GM21529 (cell line): Measurements from ENCODE around the gene HMG20B.
"Not testable (repeated sequence)": the region's sequence is repeated elsewhere in the genome, so short reads cannot be mapped to it uniquely, and the experiment has no call there.

ENCODE experiments used
- ATAC-seq: cut with Tn5 transposase; IDR thresholded peaks from one replicate; pipeline ENCODE4 v1.9.1; 2021; ENCODE audit not compliant: unreplicated experiment

Gene HMG20B

DNA sequence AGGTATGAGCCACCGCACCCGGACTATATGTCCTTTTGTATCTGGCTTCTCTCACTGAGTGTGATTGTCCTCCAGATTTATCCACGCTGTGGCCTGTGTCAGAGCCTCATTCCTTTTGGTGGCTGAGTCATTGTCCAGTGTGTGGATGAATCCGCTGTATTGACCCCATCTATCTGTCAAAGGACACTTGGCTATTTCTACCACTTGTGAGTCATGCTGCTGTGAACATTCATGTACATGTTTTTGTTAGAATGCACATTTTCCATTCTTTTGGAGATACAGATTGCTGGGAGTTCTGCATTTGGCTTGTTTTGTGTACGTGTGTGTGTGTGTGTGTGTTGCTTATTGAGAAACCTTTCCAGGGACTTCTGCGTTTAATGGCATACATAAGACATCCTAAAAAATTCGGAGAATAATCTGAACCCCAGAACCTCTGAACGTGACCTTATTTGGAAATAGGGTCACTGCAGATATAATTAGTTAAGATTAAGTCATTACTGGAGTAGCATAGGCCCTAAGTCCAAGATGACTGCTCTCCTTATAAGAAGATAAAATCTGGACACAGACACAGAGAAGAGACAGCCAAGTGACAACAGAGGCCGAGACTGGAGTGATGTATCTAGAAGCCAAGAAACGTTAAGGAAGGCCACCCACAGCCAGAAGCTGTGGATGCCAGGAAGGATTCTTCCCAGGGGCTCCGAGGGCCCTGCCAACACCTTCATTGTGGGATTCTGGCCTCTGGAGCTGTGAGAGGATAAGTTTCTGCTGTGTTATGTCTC is 7.6 kb downstream of the HMG20B start:
- ATAC-seq = no peak

DNA sequence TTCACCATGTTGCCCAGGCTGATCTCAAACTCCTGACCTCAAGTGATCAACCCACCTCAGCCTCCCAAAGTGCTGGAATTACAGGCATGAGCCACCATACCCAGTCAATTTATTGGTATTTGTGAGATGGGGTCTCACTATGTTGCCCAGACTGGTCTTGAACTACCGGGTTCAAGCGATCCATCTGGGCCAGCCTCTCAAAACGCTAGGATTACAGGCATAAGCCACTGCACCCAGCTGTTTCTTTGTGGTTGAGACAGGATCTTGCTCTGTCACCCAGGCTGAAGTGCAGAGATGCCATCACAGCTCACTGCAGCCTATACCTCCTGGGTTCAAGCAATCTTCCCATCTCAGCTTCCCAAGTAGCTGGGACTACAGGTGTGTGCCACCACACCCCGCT is 9.0 kb downstream of the HMG20B start:
- ATAC-seq = not testable (repeated sequence)

DNA sequence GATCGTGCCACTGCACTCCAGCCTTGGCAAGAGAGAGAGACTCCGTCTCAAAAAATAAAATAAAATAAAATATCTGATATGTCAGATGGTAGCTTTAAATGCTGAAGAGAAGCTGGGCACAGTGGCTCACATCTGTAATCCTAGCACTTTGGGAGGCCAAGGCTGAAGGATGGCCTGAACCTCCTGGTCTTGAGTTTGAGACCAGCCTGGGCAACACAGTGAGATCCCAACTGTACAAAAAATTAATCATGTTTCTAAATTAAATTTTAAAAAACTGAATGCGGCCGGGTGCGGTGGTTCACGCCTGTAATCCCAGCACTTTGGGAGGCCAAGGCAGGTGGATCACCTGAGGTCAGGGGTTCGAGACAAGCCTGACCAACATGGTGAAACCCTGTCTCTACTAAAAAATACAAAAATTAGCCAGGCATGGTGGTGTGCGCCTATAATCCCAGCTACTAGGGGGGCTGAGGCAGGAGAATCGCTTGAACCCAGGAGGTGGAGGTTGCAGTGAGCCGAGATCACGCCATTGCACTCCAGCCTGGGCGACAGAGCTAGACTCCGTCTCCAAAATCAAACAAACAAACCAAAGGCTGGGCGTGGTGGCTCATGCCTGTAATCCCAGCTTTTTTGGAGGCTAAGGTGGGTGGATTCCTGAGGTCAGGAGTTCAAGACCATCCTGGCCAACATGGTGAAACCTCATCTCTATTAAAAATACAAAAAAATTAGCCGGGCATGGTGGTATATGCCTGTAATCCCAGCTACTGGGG is 11.5 kb downstream of the HMG20B start:
- ATAC-seq = not testable (repeated sequence)

DNA sequence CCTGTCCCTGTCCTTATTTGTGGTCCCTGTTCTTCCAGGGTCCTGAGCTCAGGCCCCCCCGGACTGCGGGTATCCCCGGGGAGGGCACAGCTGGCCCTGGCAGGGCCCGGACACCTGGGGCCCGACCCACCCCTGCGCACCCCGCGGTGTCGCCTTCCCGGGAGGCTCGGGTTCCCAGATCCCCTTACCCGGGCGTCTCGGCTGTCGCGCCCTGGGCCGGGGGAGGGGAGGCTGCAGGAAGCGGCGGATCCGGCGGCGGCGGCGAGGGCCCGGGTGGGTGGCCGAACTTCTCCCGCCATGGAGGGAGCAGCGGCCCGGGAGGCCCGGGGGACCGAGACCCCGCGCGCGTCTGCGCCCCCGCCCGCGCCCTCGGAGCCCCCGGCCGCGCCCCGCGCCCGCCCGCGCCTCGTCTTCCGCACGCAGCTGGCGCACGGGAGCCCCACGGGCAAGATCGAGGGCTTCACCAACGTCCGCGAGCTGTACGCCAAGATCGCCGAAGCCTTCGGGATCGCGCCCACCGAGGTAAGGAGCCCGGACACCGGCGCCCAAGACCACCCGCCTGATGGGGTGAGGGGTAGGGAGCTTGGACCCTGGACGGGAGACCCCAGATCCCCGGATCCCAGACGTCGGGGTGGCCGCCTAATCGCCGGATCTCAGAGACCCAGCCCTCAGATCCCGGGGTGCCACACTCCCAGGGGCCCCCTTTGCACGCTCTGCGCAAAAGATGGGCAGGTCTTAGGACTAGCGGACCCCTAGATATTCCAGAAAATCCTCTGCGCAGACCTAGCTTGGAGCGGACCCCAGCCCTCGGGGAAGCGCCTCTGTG is 12.8 kb downstream of the HMG20B start, which contains the start of gene GIPC3:
GIPC3 (plus strand) TSS at position 178 of the 826 bp plus-strand sequence; CDS start at position 298, 120 bp downstream.
- ATAC-seq = no peak

DNA sequence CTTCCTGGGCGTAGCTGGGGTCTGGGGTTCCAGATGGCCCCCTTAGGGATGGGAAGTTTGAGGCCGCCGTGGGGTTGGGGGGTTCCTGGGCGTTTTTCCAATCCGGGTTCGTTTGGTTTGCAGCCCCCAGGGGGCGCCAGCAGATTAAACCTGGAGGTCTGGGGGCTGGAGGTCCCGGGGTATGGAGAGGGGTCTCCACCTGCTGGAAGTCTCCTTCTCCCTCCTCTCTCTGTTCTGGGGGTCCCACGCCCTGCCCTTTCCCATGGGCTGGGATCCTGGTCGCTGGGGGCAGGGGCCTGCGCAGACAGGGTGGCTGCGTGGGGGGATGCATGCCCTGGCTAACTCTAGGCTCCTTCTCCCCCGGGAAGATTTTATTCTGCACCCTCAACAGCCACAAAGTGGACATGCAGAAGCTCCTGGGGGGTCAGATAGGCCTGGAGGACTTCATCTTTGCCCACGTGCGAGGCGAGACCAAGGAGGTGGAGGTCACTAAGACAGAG is 13.4 kb downstream of the HMG20B start:
- no peak for ATAC-seq

DNA sequence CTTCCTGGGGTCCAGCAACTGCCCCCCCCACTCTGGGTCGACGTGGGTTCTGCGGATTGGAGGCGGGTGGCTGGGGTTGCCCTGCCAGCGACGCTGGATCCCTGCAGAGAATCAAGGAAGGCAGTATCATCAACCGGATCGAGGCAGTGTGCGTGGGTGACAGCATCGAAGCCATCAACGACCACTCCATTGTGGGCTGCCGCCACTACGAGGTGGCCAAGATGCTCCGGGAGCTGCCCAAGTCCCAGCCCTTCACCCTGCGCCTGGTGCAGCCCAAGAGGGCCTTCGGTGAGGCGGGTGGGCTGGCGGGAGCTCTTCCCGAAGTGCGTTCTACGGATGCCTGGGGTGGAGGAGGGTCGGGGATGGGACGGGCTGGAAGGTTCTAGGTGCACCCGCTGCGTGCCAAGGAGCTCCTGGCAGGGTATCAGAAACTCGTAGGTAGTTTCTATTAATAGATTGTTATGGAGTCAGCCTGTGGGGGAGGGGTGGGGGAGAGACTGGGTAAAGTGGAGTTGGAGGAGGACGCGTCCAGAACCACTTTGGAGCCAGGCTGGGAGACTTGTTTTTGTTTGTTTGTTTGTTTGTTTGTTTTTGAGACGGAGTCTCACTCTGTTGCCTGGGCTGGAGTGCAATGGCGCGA is 14.1 kb downstream of the HMG20B start:
- ATAC-seq = no peak

DNA sequence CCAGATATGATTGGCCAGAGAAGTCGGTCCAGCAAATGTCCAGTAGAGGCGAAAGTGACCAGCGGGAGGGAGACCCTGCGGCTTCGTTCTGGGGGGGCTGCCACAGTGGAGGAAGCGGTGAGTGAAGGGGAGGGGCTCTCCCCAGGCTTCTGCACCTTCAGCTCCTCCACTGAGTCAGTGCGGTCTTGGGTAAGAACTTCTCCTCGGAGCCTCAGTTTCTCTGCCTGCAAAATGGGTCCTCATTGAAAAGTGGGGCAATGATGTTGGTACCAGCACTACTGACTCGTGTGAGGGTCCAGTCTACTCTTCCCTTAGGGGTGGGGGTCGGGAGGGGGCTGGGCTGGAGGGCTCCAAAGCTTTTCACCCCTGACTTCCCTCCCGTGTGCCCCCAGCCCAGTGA is 16.7 kb downstream of the HMG20B start:
- no peak for ATAC-seq

DNA sequence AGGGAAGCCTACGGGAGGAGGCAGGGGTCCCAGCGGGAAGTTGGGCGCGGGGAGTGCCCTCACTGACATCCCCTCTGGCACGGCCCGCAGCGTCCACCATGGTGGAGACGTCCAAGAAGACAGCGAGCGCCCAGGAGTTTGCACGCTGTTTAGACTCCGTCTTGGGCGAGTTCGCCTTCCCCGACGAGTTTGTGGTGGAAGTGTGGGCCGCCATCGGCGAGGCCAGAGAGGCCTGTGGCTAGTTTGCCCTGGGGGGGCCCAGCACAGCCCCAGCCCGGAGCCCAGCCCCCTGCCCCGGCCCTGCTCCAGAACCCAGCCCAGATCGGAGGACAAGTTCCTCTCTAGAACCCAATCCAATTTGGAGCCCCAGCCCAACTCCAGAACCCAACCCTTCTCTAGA is 17.2 kb downstream of the HMG20B start:
- ATAC-seq = no peak

DNA sequence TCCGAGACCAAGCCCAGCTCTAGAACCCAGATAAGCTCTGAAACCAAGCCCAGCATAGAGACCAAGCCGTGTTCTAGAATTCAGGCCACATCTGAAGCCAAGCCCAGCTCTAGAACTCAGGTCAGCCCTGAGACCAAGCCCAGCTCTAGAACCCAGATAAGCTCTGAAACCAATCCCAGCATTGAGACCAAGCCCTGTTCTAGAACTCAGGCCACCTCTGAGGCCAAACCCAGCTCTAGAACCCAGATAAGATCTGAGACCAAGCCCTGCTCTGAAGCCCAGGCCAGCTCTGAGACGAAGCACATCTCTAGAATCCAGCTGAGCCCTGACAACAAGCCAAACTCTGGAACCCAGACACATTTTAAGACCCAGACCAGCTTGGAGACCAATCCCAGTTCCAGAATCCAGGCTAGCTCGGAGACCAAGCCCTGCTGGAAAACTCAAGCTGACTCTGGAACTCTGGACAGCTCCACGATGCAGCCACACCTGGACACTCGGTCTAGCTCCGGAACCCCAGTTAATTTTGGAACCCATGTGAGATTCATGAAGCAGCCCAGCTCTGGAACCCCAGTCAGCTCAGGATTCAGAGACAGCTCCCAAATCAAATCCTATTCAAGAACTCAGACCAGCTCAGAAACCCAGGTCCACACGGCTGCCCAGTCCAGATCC is 18.4 kb downstream of the HMG20B start:
- no peak for ATAC-seq

DNA sequence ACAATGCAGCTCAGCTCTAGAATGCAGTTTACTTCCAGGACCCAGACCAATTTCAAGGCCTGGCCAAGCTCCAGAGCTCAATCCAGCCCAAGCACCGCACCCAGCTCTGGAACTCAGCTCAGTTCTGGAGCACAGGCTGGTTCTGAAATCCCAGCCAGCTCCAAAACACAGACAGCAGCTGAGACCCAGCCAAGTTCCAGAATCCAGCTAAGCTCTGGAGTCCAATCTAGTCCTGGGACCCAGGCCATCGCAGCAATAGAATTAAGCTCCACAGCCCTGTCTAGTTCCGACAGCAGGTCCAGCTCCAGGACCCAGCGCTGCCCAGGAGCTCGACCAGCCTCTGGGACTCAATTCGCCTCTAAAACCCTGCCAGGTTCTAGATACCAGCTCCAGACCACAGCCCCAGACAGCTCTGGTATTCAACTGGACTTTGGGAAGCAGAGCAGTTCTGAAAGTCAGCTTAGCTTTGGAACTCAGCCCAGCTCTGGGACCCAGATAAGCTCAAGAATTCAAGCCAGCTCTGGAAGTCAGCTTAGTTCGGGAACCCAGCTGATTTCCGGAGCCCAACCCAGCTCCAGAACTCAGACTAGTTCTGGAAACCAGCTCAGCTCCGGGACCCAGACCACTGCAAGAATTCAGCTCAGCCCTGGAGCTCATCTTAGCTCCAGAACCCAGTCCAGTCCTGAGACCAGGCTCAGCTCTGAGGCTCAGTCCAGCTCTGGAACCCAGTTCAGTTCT is 19.3 kb downstream of the HMG20B start:
- no peak for ATAC-seq

DNA sequence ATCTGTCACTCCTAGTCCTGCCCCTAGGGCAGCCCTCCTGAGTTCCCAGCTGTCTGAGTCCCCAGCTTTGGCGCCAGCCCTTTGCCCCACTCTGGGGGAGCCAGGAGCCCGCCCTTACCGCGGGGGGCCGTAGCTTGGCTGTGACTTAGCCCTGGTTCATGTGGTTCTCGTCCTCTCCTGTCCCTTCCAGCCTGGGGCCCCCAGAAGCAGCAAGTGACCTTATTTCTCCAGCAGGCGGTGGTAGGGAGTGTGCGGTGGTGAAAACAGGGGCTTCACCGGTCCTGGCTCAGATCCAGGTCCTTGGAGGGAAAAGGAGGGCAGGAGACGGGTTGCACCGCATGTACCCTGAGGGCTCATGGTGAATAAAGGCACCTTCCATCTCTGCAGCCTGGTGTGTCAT is 20.4 kb downstream of the HMG20B start:
- ATAC-seq = no peak

DNA sequence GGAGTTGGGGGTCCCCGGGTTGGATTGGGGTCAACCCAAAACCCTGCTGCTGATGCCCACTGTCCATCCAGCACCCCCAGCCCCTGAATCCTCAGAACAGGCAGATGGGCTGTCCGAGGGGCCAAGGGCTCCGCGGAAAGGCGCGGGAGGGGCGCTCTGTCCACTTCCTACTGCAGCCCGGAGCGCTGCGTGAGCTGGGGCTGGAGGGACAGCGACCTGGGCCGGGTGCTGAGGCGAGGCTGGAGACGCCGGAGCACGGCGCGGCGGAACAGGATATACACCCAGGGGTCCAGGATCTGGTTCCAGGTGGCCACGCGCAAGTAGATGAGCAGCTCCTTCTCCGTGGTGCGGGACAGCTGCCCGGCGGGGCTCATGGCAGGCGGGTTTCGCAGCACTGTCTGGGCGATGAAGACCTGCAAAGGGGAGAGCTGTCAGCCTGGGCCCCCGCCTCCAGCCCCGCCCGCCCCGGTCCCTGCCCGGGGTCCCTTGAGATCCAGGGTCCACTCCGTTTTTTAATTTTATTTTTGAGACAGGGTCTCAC is 22.8 kb downstream of the HMG20B start:
- no peak for ATAC-seq

DNA sequence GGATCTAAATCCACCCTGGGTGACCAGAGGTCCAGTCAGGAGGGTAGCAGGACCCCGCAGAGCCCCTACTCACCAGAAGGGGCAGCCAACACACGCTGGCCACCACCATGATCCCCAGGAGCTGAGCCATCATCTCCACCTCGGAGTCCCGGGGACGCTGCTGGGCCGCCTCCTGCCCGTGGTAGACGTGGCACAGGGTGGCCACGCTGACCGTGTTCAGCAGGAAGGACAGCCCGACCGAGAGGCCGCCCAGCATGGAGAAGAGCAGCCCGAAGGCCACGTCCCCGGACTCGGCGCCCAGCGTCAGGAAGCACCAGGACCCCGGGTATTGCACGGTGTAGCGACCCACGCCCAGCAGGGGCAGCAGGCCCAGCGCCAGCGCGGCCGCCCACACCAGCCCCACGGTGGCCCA is 27.0 kb downstream of the HMG20B start:
- no peak for ATAC-seq

DNA sequence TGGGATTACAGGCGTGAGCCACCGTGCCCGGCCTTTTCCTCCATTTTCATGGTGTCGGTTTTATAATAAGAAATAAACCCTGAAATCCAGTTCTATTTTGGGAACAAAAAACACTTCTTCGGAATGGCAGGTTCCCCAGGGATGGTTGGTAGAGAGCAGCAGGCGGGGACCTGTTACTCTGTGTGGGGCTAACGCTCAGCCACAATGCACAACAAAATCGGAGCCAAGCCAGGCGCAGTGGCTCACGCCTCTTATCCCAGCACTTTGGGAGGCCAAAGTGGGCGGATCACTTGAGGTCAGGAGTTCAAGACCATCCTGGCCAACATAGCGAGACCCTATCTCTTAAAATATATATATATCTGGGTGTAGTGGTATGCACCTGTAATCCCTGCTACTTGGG is 28.3 kb downstream of the HMG20B start:
- no peak for ATAC-seq

DNA sequence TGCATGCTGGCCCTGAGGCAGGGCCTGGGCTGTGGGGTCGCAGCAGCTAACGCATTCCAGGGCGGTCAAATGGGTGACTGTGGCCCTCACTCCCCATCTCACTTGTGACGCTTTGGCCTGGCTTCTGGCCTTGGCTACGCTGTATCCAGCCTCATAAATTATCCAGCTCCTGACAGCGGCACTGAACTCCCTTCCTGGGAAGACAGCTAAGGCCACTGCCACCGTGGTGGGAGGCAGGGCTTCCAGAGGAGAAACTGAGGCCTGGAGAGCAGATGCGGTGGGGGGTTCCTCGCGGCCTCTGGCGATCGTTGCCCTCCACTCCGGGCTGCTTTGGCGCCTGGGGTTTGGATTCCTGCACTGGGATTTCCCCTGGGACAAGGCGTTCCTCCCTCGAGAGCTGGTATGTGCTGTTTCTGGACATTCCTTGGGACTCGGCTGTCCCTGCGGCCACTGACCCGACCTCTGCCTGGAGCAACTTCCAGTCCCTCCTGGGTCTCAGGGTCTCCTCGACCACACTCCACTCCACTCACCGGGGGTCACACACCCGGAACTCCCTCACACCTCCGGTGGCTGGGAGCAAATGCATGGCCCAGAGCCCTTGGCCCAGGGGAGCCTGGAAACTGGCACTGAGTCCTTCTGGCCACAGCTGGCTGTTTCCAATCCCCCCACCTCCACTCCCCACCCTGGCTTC is 30.5 kb downstream of the HMG20B start:
- no peak for ATAC-seq

DNA sequence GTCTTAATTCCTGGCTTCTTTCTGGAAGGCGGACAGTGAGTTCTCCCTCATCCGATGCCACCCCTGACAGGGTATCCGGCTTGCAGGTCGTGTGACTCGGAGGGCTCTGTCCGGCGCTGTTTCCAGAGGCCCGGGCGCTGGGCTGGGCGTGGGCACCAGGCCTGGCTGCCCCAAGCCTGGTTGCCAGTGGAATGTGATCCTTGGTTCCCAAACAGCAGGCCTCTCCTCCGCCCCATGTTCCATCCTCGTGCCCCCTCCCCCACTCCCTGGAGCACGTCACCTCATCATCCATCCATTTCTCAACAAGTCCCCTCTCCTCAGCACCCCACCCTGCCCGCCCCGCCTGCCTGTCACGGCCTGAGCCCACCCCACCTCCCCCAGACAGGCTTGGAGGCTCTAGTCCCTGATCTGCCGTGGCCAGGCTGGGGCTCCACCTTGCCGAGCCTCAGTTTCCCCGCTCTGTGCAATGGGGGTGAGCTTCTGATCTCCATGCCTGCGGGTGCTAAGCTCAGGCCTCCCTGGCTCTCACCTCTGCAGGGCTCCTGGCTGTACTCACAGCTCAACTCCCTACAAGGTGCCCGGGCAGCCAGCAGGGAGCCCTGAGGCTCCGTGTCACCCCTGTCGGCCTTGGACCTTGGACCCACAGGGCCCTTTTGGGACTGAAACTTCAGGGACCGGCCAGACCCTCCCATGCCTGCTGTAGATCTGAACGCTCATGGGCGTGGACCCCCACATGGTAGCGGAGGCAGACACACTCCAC is 31.7 kb downstream of the HMG20B start:
- no peak for ATAC-seq

DNA sequence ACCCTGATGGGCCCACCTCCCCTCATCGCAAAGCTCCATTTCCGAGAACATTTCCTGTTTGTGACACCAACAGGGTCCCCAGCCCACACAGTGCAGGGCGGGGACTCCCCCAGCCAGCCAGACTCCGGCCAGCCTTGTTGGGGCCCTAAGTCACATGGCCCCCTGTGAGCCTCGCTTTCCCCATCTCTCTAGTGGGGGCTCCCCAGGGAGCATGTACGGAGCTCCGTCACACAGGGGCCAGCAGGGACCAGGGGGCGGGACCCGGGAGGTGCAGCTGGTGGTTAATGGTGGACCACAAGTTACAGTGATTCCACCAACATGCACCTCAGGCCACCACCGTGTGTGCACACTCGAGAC is 32.2 kb downstream of the HMG20B start:
- ATAC-seq = no peak

DNA sequence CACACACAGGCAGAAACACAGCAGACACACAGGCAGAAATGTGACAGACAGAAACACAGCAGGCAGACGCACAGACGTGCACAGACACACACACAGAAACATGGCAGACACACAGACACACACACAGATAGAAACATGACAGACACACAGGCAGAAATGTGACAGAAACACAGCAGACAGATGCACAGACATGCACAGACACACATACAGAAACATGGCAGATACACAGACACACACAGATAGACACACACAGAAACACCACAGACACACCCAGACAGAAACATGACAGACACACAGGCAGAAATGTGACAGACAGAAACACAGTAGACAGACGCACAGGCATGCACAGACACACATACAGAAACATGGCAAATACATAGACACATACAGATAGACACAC is 32.6 kb downstream of the HMG20B start:
- ATAC-seq = no peak
